GM12892 (cell line): ENCODE data around the gene ATP5F1D.

Experiments
- POLR2A ChIP-seq: IDR thresholded peaks from 2 replicates; pipeline ENCODE4 v1.6.1; 2011; ENCODE audit warnings: low read depth, low read length, control low read depth
- POLR2AphosphoS5 ChIP-seq: IDR thresholded peaks from 2 replicates; pipeline ENCODE4 v1.6.1; 2011; ENCODE audit warnings: low read depth, low read length, control low read depth
- TAF1 ChIP-seq: IDR thresholded peaks from 2 replicates; pipeline ENCODE4 v1.6.1; 2011; ENCODE audit warnings: low read depth, mild to moderate bottlenecking, control low read depth, low read length, borderline replicate concordance

DNA sequence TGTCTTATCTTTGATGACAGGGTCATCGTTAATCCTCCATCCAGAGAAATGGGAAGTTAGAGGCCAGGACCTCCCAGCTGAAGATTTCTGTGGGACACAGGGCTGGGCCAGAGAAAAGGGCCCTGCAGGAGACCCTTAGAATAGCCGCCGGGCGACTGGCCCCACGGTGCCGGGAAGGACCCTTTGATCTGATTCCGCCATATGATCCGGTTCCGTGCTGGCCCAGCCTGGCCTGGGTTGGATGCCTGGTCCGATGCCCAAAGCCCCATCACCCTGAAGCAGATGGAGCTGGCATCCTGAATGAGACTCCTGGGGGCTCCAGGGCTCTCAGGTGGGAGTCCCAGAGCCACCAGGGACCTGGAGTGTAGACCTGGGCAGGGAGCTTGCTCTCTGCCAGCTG is 42.0 kb upstream of the ATP5F1D start:
- TF ChIP-seq POLR2A: no peak
- TF ChIP-seq POLR2AphosphoS5: no peak
- TF ChIP-seq TAF1: no peak
